ENCODE results near the gene ZFYVE28. TPM values are rescaled to one million over a fixed set of nuclear protein-coding genes. Genes with fewer than 3 reads are reported as not detected.

Gene ZFYVE28
- total and polyA plus RNA-seq, 2 of the 8 experiments (the other 6 are each of a cell fraction or from before 2014, with no cell fraction given) = 1.7 to 4.9 TPM

GRCh38 chr4:2303686-2304320 lies 114.6 kb downstream of the ZFYVE28 start:
- Histone ChIP-seq H3K23me2 (ENCODE audit: low read depth, low read length) (no peaks in the 10 kb centered on the region), H2BK5ac (ENCODE audit: low read depth, low read length) (no peak overlapping the region), H2AK5ac (ENCODE audit: low read depth, low read length) (no peak overlapping the region), H3K4me1 (replicated peaks in 1 of 4; ENCODE audit: control insufficient read depth in 3 of 4, insufficient read depth in 4 of 4, low read length in 3 of 4) (no peaks in the 10 kb centered on the region; a peak in 1 of 7 replicates), H3K79me2 (ENCODE audit: control insufficient read depth in 1 of 2, insufficient read depth in 2 of 2, low read length in 2 of 2) (no peaks in the 10 kb centered on the region), H3K23ac (ENCODE audit: insufficient read length) (no peak overlapping the region), H2BK20ac (ENCODE audit: low read length) (no peak overlapping the region), H4K8ac (ENCODE audit: extremely low read depth, insufficient read depth, low read length) (no peak overlapping the region; the same call in 1 of the 2 replicates), H3K4ac (replicated peaks; ENCODE audit: insufficient read length, low read depth, low read length) (no peak overlapping the region), H3K18ac (ENCODE audit: extremely low read depth, low read length) (no peak overlapping the region), H2AFZ (ENCODE audit: low read length) (no peak overlapping the region), H4K20me1 (replicated peaks in 1 of 2; ENCODE audit: control insufficient read depth in 1 of 2, insufficient read depth in 2 of 2, low read length in 2 of 2) (no peaks in the 10 kb centered on the region), H4K91ac (replicated peaks; ENCODE audit: insufficient read length, low read length) (no peak overlapping the region), H2BK15ac (ENCODE audit: low read length) (no peak overlapping the region), H3K27me3 (replicated peaks in 1 of 4; ENCODE audit: control insufficient read depth in 3 of 4, extremely low read depth in 1 of 4, insufficient read depth in 3 of 4, low read length in 3 of 4) (no peaks in the 10 kb centered on the region; a peak in 1 of 7 replicates), H3K4me2 (ENCODE audit: insufficient read depth in 1 of 2, low read depth in 2 of 2, low read length in 2 of 2) (no peak overlapping the region), H3K14ac (ENCODE audit: insufficient read length) (no peak overlapping the region), H3K9ac (replicated peaks in 1 of 4; ENCODE audit: extremely low read depth in 1 of 4, low read depth in 3 of 4, low read length in 3 of 4) (no peak overlapping the region), H3K79me1 (ENCODE audit: low read depth, low read length) (no peaks in the 10 kb centered on the region; the same call in 1 of the 2 replicates), H3K9me3 (ENCODE audit: insufficient read depth in 2 of 2, low read depth in 1 of 2, low read length in 1 of 2) (peaks cover 0 to 3% of the 10 kb centered on the region in 2 experiments; a peak in 1 of 4 replicates), H4K5ac (ENCODE audit: insufficient read length, low read depth, low read length) (no peak overlapping the region), H3K36me3 (ENCODE audit: control insufficient read depth in 2 of 4, insufficient read depth in 4 of 4, low read length in 3 of 4) (no peaks in the 10 kb centered on the region), H2BK12ac (ENCODE audit: low read depth, low read length) (no peak overlapping the region), H3K27ac (ENCODE audit: low read depth, low read length) (no peak overlapping the region), H3K56ac (replicated peaks; ENCODE audit: insufficient read length, low read depth, low read length) (no peak overlapping the region), H2BK120ac (replicated peaks; ENCODE audit: low read depth, low read length) (no peak overlapping the region), H3K4me3 (ENCODE audit: extremely low read depth in 1 of 4, insufficient read depth in 2 of 4, low read depth in 3 of 4, low read length in 4 of 4) (no peak overlapping the region)
- no peak for FAIRE-seq
- WGBS, 2 experiments (ENCODE audit: extremely low coverage in 1 of 2, insufficient coverage in 1 of 2, insufficient read length in 1 of 2, insufficient replicate concordance in 2 of 2, low coverage in 1 of 2, low lambda C conversion rate in 2 of 2, missing lambda C conversion rate in 1 of 2) = 91% methylated on average over 23 of the region's 31 CpGs; no CpG with 5 or more reads in 1 of the 2 experiments
- DNase-seq (ENCODE audit: low read depth in 1 of 2, low spot score in 2 of 2) = peak in 1 of 2 experiments; percentile 42
- ChIA-PET CTCF (ENCODE audit: partially characterized antibody) (interaction anchor here (1.5 to 1.8 kb wide), 3 partner anchors 8 to 138 kb away, joined by 5 to 8 read pairs (median 5); no protein-coding TSS in a partner anchor), POLR2A (ENCODE audit: partially characterized antibody) (interaction anchor here (1.4 kb wide), 1 partner anchor 112 kb away, joined by 3 read pairs; no protein-coding TSS in a partner anchor)
- TF ChIP-seq E2F6 (IDR thresholded peaks at IDR 0.05) = no peak
- TF ChIP-seq ASH2L (IDR thresholded peaks at IDR 0.05; ENCODE audit: low read length) = no peak
- no peak for TF ChIP-seq RNF2 (IDR thresholded peaks at IDR 0.05; ENCODE audit: borderline replicate concordance, low read depth, low read length, missing control alignments, poor library complexity, severe bottlenecking)
- TF ChIP-seq JUND (IDR thresholded peaks at IDR 0.05; ENCODE audit: low read length) = no peak
- no peak for TF ChIP-seq KDM5A (IDR thresholded peaks at IDR 0.05; ENCODE audit: low read length)
- no peak for TF ChIP-seq SAP30 (IDR thresholded peaks at IDR 0.05; ENCODE audit: insufficient read depth, insufficient replicate concordance, low read length)
- TF ChIP-seq GABPA (IDR thresholded peaks at IDR 0.05; ENCODE audit: borderline replicate concordance, insufficient read depth, low read length) = no peak
- TF ChIP-seq POLR2AphosphoS5 (IDR thresholded peaks at IDR 0.05; ENCODE audit: low read depth, low read length) = no peak
- TF ChIP-seq CEBPB (IDR thresholded peaks at IDR 0.05; ENCODE audit: low read depth, low read length) = no peak
- no peak for TF ChIP-seq POU5F1 (IDR thresholded peaks at IDR 0.05; ENCODE audit: low read depth, low read length)
- TF ChIP-seq EGR1 (IDR thresholded peaks at IDR 0.05; ENCODE audit: borderline replicate concordance, low read depth, low read length) = no peak
- TF ChIP-seq ZNF274 (IDR thresholded peaks at IDR 0.05; ENCODE audit: borderline replicate concordance, extremely low read depth, low read length) = no peak

Data from H1 (cell line).